Hepatocyte (in vitro differentiated cells): ENCODE measurements around the gene PRMT3.
"Not testable (repeated sequence)": the region's sequence is repeated elsewhere in the genome, so short reads cannot be mapped to it uniquely, and the experiment has no call there.

Experiments used
- EZH2phosphoT487 ChIP-seq: fragments of 200-600 bp; sonication (generic); IDR thresholded peaks from one replicate; pipeline ENCODE4 v1.6.1; 2018; ENCODE audit warnings: antibody characterized with exemption, mild to moderate bottlenecking, low read depth, moderate library complexity; ENCODE audit not compliant: unreplicated experiment, severe bottlenecking
- TF ChIP-seq, protein P1 (sequence below): fragments of 200-600 bp; sonication (generic); IDR thresholded peaks from 2 replicates; pipeline ENCODE4 v1.5.1; 2016; ENCODE audit warnings: antibody characterized with exemption, mild to moderate bottlenecking; ENCODE audit not compliant: poor library complexity

GRCh38 chr11:20484416-20484815 is 96.9 kb downstream of the PRMT3 start:
- TF ChIP-seq EZH2phosphoT487 = not testable (repeated sequence)
- TF ChIP-seq, protein P1, sequence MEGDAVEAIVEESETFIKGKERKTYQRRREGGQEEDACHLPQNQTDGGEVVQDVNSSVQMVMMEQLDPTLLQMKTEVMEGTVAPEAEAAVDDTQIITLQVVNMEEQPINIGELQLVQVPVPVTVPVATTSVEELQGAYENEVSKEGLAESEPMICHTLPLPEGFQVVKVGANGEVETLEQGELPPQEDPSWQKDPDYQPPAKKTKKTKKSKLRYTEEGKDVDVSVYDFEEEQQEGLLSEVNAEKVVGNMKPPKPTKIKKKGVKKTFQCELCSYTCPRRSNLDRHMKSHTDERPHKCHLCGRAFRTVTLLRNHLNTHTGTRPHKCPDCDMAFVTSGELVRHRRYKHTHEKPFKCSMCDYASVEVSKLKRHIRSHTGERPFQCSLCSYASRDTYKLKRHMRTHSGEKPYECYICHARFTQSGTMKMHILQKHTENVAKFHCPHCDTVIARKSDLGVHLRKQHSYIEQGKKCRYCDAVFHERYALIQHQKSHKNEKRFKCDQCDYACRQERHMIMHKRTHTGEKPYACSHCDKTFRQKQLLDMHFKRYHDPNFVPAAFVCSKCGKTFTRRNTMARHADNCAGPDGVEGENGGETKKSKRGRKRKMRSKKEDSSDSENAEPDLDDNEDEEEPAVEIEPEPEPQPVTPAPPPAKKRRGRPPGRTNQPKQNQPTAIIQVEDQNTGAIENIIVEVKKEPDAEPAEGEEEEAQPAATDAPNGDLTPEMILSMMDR = not testable (repeated sequence)
